GM18508 (cell line): ENCODE data around the gene PIK3R1.

Experiments used
- ATAC-seq: cut with Tn5 transposase; IDR thresholded peaks from one replicate; pipeline ENCODE4 v1.9.1; 2021; ENCODE audit warnings: moderate number of reproducible peaks; ENCODE audit not compliant: insufficient read depth, unreplicated experiment

The PIK3R1 gene

DNA sequence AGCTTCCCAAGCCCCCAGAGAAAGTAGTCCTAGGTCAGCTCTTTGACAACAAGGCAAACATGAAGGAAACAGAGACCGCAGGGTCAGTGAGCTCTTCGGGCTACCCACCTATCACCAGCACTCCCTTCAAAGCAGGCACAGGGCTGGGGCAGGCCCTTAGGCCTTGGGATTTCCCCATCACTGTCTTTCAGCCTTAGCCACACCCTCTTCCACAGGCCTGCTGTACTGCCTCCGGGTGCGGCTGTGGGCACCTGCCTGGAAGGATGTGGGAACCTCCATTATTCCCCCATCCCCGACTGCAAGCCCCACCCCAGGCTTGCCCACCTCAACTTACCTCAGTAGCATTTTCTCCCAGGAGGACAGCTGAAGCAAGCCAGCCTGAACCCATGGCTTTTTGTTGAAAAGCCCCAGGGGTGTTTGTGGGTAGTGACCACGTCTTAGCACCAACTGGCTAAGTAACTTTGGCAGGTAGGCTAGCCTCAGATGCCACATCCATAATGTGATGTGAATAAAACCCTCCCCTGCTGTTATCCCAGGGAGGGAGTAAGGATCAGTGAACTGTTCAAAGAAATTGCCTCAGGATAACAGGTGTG is 100.2 kb downstream of the PIK3R1 start:
- ATAC-seq = peak; percentile 85

DNA sequence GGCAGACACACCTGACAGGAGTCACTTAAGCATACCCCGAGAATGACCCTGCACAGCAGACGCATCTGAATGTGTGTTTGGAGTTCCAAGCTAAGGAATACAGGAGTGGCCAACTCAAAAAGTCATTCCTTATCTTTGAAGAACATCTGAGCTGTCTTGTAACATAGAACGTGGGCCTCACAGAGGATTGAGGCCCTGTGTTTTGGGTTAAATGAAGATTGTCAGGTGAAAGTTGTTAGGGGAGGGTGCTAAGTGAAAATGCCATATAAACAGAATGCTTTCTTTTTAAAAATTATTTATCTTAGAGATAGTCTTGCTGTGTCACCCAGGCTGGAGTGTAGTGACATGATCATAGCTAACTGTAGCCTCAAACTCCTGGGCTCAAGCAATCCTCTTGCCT is 100.9 kb downstream of the PIK3R1 start:
- no peak for ATAC-seq

DNA sequence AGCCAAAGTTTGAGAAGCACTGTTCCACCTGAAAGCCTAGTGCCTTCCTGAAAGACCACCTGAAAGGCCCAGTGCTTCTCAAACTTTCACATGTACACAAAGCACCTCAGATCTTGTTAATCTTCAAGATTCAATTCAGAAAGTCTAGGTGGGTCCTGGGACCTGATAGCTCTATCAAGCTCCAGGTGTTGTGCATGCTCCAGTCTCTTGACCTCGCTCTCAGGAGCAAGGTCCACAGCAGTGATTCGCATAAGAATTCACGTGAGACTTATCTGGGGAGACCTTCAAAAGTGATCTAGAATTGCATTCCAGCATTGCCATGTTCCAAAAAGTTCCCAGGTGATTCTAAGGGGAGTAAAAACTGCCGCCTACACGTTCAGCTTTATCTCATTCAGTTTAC is 102.1 kb downstream of the PIK3R1 start:
- no peak for ATAC-seq

DNA sequence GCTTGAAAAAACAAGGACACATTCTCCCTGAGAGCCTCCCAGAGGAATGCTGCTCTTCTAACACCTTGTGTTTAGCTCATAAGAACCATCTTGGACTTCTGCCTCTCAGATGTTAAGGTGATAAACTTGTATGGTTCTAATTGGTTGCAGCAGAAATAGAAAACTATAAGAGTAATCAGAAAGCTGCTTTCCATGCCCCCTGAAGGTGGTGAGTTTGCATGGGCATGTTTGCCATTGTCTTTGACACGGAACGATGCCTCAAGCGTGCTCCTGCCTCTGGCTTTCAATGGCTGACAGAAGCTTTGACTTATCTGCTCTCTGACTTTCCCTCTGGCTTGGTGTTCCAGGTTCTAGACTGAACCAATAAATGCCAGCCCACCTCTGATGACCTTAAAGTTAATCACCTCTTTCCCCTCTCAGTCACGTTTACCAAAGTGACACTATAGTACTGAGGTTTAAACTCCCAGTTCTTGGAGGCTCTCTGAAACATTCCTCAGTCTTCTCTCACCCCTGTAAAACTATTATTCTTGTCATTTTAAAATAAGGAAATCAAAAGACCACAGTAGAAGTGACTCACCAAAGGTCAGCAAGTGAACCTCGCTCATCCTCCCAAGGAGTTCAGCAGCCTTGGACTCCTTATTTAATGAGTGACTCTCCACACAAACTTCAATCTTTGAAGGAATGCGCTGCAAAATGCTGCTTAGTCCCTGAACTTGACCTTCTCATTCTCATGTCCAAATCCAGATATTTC is 103.6 kb downstream of the PIK3R1 start:
- no peak for ATAC-seq

DNA sequence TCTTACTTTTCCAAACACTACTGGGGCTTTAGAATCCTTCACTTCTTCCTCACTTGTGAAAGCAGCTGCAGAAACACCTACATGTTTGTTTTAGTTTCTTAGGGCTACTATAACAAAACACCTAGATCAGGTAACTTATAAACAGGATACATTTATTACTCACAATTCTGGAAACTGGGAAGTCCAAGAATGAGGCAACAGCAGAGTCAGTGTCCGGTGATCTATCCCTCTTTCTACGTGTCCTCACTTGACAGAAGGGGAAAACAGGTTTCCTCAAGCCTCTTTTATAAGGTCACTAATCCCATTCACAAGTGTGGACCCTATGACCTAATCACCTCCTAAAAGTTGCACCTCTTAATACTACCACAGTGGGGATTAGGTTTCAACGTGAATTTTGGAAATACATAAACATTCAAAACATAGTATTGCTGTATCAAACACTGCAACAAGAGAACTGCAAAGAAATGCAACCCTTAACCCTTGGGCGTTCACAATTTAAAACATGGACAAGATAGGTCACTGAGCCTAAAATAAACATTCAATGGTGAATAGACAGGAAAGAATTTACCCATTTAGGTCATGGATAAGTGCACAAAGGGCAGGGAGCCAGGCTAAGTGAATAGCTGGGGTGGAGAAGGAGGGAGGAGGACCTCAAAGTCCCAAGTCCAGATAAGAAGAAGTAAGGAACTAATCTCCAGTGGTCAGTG is 104.3 kb downstream of the PIK3R1 start:
- no peak for ATAC-seq

DNA sequence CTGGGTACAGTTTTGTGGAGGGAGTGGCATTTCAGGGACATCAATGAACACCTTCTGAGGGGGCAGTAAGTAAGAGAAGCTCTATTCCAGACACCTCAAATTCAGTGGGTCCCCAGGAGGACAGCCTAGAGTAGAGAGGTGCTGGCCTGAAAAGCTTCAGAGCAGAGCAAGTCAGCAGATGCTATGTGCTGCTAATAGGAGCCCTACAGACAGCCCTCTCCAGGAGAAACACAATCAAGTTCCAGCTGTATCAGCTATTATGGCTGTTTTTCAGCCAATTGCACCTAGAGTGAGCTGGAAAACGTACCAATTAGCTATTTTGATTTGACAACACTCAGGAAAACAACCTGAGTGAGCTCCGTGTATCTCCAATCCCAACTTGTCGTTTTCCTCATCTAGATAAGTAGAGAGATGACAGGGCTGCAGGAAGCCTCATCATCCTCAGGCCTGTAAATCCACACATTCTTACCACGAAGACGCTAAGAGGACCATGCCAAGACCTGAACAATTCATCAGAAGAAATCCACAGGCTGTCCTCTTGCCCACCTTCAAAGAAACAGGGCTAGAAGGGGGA is 104.9 kb downstream of the PIK3R1 start:
- no peak for ATAC-seq

DNA sequence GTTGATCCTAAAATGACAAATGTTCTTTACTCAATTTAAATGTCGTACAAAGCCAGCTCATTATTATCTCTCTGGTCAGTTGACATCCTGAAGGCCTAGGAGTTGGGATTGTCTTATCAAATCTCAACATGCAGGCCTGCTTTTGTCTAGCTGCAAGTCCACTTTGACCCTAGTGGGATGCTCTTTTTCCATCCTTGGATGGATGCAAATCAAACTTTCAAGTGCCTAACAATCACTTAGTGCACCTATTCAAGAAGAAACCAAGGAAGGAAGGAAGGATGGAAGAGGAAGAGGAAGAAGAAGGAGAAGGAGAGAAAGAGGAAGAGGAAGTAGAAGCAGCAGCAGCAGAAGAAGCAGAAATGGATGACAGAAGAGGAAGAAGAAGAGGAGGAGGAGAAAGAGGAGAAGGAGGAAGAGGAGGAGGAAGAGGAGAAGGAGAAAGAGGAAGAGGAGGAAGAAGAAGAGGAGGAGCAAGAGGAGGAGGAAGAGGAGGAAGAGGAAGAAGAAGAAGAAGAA is 109.6 kb downstream of the PIK3R1 start:
- ATAC-seq = no peak

DNA sequence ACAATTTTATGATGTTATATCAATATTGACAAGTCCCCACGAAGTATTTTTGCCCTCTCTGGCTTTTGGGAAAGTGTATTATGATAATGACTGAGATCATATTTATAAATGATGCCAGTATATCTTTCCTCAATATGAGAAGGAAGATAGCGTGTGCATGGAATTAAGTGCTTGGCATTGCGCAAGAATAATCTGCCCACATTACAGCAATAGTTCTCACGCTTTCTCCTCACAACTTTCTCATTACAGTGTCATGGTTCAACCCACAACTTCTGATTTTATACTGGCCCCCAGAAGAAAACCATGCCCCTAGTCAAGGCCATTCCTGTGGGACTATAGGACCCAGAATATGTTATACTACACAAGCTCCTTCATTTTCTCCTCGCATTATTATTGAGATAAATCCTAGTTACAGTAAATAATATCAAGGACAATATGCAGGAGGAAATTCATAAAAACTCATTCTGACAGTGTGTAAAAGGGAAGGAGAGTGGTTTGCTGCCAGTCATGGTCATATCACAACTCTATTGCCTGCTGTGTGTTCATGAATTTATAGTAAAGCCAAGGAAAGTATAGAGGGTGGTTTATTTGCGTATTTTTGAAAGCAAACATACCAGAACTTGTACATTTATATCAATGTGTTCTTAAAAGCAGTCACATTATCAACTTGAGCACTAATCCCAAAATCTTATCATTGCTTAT is 114.1 kb downstream of the PIK3R1 start:
- no peak for ATAC-seq

DNA sequence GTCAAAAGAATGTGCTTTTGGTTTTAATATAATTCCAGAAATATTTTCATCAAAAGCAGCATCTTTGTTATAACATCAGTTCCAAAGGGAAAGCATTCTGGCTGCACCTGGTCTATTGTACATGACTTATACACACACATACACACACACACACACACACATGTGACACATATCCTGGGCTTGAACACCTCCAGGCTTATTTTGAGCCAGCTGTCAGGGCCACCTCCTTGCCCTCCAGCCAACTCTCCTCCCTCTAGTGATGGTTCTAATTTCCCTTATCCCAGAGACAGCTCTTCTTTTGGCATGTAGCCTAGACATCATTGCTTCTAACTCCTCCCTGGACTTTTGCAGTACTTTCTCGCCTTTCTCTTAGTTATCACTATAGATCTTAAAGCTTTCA is 115.0 kb downstream of the PIK3R1 start:
- no peak for ATAC-seq

DNA sequence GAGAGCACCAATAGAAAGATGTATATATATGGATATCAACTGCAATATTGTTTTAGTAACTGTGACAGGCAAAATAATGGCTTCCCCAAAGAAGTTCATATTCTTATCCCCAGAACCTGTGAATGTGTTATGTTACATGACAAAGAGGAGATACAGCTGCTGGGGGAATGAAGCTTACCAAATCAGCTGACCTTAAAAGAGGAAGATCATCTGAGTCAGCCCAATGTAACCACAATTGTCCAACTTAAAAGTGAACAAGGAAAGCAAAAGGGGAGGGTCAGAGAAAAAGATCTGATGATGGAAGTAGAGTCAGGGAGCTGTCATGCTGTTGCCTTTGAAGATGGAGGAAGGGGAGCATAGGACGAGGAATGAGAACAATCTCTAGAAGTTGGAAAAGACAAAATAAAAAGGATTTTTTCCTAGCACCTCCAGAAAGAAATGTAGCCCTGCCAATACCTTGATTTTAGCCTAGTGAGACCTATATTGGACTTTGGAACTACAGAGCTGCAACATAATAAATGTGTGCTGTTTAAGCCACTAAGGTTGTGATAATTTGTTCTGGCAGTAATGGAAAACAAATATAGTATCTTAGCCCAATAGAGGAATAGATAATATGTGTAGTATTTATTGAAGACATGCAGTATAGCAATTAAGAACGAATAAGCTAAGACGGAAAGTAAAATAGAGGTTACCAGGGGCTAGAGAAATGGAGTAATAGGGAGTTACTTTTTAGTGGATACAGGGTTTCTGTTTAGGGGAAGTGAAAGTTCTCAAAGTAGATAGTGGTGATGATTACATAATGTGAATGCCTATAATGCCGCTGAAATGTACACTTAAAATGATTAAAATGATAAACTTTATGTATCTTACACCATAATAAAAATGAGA is 115.9 kb downstream of the PIK3R1 start:
- no peak for ATAC-seq

DNA sequence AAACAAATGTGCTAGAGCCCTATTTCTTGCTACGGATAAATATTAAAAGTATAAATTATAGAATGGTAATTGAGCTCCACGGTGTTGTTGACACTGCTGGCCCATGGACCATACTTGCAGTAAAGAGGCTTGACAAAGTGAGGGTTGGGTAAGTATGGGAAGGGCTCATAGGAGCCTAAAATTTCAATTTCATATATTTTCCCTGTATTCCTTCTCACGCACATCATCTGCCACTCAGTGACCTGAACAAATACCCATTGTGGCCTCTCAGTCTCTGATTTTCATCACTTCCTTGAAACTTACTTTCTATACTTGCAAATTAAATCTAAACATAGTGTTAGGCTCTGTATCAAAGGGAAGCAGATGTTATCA is 116.5 kb downstream of the PIK3R1 start:
- ATAC-seq = no peak

DNA sequence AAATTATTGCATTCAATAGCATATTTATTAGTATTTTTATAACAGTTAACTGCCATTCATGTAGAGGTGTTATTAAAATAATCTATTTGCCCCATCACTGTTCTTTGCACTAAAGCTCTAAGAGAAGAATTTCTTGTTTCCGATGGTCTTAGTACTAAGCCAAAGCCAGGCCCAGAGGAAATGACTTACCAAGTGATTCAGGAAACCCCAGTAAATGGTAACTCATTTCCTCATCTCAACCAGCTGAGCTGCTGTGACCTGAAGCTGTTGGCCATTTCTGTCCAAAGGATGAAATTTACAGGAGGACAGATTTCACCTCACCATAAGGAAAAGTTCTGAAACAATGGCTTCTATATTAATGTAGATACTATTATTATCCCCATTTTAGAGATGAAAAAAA is 117.0 kb downstream of the PIK3R1 start:
- no peak for ATAC-seq

DNA sequence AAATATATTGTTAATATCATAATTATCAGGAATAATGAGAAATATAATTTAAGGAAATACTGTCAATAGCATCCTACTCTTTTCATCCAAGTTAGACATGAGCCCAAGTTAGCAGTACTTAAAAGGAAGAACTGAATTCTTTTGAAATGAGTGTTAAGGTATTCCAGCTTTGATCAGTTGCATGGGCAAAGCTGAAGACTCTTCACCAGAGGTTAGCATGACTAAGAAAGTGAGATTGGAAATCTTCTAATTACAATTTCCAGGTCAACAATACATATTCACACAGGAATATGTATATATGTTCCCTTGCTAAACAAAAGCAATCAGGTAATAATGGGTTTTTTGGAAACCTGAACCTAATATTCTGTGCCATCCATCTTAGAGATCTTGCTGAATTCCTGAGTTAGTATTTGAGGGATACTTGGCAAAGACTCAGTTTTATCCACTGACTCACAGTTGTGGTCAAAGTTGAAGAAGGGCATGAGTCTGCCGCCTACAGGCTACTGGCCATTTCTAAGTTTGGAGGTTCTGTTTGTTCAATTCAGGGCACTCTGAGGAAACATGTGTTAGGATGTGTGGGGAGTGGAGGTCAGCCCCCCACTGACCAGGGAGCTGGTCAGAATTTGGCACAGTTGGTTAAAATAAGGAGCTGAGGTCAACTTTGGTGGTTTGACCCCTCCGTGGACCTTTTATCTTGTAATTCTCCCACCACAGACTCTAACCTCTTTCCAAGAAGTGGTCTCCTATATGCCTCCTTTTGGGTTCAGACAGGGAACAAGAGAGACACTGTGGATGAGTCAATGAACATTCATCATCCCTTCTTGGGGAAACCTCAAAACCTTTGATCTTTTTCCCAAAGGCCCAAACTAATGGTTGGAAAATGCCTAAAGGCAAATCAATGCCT is 118.3 kb downstream of the PIK3R1 start:
- ATAC-seq = no peak

DNA sequence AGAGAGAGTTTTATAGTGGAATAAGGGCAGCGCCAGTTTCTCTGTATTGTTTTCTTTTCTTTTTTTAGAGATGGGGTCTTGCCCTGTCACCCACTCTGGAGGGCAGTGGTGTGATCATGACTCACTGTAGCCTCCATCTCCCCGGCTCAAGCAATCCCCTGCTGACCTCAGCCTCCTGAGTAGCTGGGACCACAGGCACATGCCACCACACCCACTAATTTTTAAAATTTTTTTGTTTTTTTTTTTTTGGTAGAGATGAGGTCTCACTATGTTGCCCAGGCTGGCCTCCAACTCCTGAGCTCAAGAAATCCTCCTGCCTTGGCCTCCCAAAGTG is 119.0 kb downstream of the PIK3R1 start:
- no peak for ATAC-seq

DNA sequence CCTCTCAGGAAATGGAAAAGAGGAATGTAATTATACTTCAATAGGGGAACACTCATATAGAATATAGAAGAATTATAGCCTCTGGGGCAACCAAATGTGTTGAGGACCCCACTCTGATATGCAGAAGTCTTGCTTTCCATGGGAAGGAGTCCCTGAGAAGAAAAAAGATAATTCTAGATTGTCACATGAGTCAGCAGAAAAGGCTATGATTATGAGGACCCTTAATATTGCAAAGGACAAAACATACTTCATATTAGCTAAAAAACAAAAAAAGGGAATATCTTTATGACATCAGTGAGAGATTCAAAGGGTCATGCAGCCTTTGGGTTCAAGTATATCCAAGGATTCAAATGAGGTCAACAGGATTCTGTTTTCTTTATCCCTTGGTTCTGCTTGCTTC is 119.5 kb downstream of the PIK3R1 start:
- no peak for ATAC-seq

DNA sequence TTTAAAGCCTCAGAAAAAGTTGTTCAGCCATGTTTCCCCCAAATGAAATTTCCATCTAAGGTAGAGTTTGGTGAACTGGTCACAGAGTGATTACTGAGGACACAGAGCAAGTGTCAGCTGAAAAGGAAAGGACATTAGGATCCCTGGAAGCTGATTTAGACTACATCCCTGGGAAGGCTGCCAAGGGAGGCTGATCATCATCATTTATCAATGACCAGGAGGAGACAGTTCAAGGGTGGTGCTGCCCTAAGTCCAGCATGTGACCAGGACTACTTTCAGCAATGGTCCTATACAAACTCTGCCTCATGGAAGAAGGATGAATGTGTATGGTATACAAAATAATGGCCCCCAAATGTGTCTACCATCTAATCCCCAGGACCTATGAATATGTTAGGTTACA is 120.6 kb downstream of the PIK3R1 start:
- ATAC-seq = no peak

DNA sequence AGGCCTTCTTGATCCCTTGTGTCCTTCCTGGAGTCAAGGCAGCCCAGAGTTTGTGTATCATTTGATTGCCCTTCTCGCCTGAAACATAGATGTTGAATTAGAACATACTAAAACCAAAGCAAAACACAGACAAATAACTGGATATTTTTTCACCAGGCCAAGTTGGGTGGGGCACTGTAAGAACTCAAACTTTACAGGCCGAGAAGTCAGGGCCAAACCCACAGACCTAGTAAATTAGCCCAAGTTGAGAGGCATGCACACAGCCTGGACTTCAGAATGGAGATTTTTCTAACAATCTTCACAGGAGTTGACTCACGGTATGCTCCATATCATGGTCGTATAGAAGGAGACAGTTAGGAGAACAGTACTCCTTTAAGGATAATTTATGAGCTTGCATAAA is 121.7 kb downstream of the PIK3R1 start:
- no peak for ATAC-seq

DNA sequence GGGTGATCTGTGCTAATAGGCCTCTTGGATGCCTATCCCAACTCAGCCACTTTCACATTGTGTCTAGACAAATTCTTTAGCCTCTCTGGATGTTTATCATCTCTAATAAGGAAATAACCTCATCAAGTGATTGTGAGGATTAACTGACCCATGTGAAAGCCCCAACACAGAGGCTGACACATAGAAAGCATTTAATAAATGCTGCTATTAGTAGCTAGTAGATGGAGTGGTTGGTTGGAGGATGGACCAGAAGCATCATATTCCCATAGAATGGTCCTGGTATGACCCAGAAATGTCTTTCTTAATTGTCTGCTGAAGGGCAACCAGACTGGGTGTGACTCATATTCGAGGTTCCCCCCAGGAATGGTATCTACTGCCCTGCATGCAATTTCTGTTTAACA is 124.4 kb downstream of the PIK3R1 start:
- no peak for ATAC-seq

DNA sequence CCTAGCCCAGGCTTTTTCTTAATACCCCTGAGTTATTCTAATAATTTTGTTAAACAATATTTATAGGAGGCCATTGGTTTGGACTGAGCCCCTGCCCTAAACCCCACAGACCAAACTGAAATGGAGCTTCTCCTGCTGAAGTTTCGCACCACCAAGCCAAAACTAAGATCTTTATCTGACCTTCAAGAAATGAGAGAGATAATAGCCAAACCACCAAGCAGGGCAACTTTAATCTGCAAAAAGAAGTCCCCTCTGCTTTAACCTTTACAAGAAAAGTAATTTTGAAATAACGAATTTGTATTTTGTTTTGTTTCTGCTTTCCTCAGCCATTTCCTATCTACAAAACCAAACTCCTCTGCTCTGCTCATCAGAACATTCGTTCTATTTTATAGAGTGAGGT is 125.5 kb downstream of the PIK3R1 start:
- ATAC-seq = no peak
